Measurements from ENCODE around the gene FCGBP. TPM values are rescaled to one million over a fixed set of nuclear protein-coding genes. Genes with fewer than 3 reads are reported as not detected.
A peak's percentile ranks its signal among the peaks of the same experiment; 100 is the strongest.

Gene FCGBP
- total and polyA plus RNA-seq, 4 donors = 1.3 to 65.8 (median 26.5) TPM

- 39 to 56% methylated on average over 4 of the region's 4 CpGs for WGBS, 2 donors
- Histone ChIP-seq H3K36me3 (ENCODE audit: control insufficient read depth in 4 of 4, insufficient read depth in 4 of 4, low read length in 4 of 4) (no peaks in the 10 kb centered on the region), H3K4me3 (no peak overlapping the region), H3K27me3 (ENCODE audit: control insufficient read depth in 3 of 3, insufficient read depth in 3 of 3, low read length in 2 of 3) (no peaks in the 10 kb centered on the region), H3K4me1 (ENCODE audit: control insufficient read depth in 5 of 5, insufficient read depth in 5 of 5, low read length in 5 of 5) (peaks cover 0 to 3% (median 0%) of the 10 kb centered on the region in 5 donors), H3K9ac (ENCODE audit: insufficient read depth in 1 of 2, low read length in 2 of 2) (no peak overlapping the region), H3K9me3 (ENCODE audit: control insufficient read depth in 4 of 4, insufficient read depth in 3 of 4, low read length in 3 of 4) (peaks cover 0 to 2% (median 0%) of the 10 kb centered on the region in 4 donors), H3K27ac (ENCODE audit: low read depth in 1 of 2, low read length in 1 of 2) (no peak overlapping the region)
- TF ChIP-seq, protein P1, sequence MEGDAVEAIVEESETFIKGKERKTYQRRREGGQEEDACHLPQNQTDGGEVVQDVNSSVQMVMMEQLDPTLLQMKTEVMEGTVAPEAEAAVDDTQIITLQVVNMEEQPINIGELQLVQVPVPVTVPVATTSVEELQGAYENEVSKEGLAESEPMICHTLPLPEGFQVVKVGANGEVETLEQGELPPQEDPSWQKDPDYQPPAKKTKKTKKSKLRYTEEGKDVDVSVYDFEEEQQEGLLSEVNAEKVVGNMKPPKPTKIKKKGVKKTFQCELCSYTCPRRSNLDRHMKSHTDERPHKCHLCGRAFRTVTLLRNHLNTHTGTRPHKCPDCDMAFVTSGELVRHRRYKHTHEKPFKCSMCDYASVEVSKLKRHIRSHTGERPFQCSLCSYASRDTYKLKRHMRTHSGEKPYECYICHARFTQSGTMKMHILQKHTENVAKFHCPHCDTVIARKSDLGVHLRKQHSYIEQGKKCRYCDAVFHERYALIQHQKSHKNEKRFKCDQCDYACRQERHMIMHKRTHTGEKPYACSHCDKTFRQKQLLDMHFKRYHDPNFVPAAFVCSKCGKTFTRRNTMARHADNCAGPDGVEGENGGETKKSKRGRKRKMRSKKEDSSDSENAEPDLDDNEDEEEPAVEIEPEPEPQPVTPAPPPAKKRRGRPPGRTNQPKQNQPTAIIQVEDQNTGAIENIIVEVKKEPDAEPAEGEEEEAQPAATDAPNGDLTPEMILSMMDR (IDR thresholded peaks at IDR 0.05; ENCODE audit: control extremely low read depth, extremely low read depth) = no peak
- ATAC-seq (ENCODE audit: insufficient read depth, low FRiP score) (no peak), DNase-seq (no peak)
Observed at GRCh38 chr19:39942366-39942730, 7.9 kb upstream of the FCGBP start.

GRCh38 chr19:39941615-39942365 is 7.4 kb upstream of the FCGBP start:
- TF ChIP-seq, protein P1 (IDR thresholded peaks at IDR 0.05; ENCODE audit: control extremely low read depth, extremely low read depth) = no peak
- no peaks in the 10 kb centered on the region for H3K36me3 ChIP-seq (ENCODE audit: control insufficient read depth in 4 of 4, insufficient read depth in 4 of 4, low read length in 4 of 4)
- DNase-seq (peak in 1 of 3 donors; percentile 21), ATAC-seq (ENCODE audit: insufficient read depth, low FRiP score) (peak; percentile 78)
- H3K27ac ChIP-seq (ENCODE audit: low read depth in 1 of 2, low read length in 1 of 2) = no peak overlapping the region
- H3K4me3 ChIP-seq = no peak overlapping the region
- no peaks in the 10 kb centered on the region for H3K27me3 ChIP-seq (ENCODE audit: control insufficient read depth in 3 of 3, insufficient read depth in 3 of 3, low read length in 2 of 3)
- peaks cover 0 to 2% (median 0%) of the 10 kb centered on the region in 4 donors for H3K9me3 ChIP-seq (ENCODE audit: control insufficient read depth in 4 of 4, insufficient read depth in 3 of 4, low read length in 3 of 4)
- no peak overlapping the region for H3K9ac ChIP-seq (ENCODE audit: insufficient read depth in 1 of 2, low read length in 2 of 2)
- H3K4me1 ChIP-seq (ENCODE audit: control insufficient read depth in 5 of 5, insufficient read depth in 5 of 5, low read length in 5 of 5) = peaks cover 0 to 3% (median 0%) of the 10 kb centered on the region in 5 donors
- 6 to 19% methylated on average over 5 of the region's 5 CpGs for WGBS, 2 donors

DNA sequence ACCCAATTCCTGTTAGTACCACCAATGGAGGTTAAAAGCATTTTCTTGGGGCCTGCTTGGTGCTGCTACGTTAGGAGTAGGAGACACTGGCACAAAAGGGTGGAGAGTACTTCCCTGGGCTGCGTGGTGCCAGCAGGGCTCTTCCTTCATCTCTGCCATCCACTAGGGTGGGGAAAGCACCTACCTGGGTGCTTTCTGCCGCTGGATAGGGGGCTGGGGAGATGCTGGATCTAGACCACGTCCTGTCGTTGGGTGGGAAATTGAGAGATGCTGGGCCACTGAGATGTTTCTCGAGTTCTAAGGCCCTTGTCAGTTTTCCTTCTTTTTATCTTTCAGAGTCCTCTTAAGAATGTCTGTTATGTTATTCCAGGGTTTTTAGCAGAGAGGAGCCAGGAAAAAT is 6.7 kb upstream of the FCGBP start:
- Histone ChIP-seq H3K27me3 (ENCODE audit: control insufficient read depth in 3 of 3, insufficient read depth in 3 of 3, low read length in 2 of 3) (no peaks in the 10 kb centered on the region), H3K9me3 (ENCODE audit: control insufficient read depth in 4 of 4, insufficient read depth in 3 of 4, low read length in 3 of 4) (peaks cover 0 to 2% (median 0%) of the 10 kb centered on the region in 4 donors)
- TF ChIP-seq, protein P1 (IDR thresholded peaks at IDR 0.05; ENCODE audit: control extremely low read depth, extremely low read depth) = no peak

More for the DNA sequence above, 6.7 kb upstream of the FCGBP start:
- DNase-seq (no peak), ATAC-seq (ENCODE audit: insufficient read depth, low FRiP score) (no peak)
- Histone ChIP-seq H3K36me3 (ENCODE audit: control insufficient read depth in 4 of 4, insufficient read depth in 4 of 4, low read length in 4 of 4) (no peaks in the 10 kb centered on the region), H3K4me3 (no peak overlapping the region), H3K27ac (ENCODE audit: low read depth in 1 of 2, low read length in 1 of 2) (peak overlapping the region in 1 of 2 donors; percentile 17), H3K9ac (ENCODE audit: insufficient read depth in 1 of 2, low read length in 2 of 2) (no peak overlapping the region), H3K4me1 (ENCODE audit: control insufficient read depth in 5 of 5, insufficient read depth in 5 of 5, low read length in 5 of 5) (peaks cover 0 to 3% (median 0%) of the 10 kb centered on the region in 5 donors)
- 47 to 65% methylated on average over 6 of the region's 6 CpGs for WGBS, 2 donors
